HPDE6-E6E7 (cell line): ENCODE results near the gene FILIP1L.
"Not testable (repeated sequence)": the region's sequence is repeated elsewhere in the genome, so short reads cannot be mapped to it uniquely, and the experiment has no call there.

Experiments
- DNase-seq: peaks from one replicate; pipeline ENCODE4 v3.0.0; 2011; ENCODE audit warnings: missing footprints; ENCODE audit errors: extremely low spot score

FILIP1L gene

DNA sequence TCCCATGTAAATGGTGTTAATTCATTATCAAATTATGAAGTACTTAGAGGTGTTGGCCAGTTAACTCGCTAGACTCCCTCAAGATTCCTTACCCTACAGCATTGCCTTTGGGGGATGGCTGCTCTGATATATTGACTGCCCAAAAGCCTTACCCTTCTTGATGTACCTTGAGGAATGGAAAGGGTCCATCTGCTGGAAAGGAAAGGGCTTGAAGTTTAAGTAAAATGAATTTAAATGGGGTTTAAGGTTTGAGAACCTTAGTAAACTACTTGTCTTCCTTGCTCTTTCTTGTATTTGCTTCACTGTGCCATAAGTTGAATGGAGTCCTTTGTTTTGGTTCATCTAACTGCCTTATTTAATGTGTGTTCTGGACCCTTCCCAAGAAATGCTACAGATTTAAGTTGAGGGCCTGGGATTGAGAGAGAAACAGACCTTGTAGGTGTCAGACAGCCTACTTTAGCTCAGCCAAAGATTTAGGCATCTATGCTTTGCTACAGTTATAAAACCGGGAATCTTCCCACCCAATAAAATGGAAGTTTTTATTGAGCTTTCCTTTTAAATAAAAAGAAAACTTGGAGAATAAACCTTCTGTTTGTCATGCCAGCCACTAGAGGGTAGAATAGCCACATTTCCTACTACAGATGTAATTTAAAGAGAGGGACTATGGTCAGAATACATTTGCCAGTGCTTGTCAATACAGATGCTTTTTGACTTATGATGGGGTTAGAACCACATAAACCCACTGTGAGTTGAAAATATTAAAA is 271.3 kb downstream of the FILIP1L start:
- no peak for DNase-seq

- DNase-seq: not testable (repeated sequence)
Measured at GRCh38 chr3:99841949-99842348, 272.4 kb downstream of the FILIP1L start.

DNA sequence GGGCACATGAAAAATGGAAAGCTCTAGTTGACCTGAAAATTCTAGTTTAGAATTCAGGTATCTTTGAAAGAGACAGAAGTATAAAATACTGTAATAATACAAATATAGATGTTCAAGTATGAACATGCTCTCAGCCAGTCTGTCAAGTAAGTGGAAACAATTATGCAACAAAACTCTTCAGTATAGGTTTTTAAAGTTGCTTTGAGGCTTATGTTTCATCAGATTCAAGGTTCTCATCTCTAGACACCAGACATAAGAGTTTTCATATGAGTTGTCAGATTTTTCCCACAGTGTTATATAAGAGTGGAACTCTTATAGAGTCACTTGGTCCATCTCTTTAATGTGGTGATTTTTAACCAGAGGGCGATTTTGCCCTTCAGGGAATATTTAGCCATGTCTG is 274.7 kb downstream of the FILIP1L start:
- no peak for DNase-seq

DNA sequence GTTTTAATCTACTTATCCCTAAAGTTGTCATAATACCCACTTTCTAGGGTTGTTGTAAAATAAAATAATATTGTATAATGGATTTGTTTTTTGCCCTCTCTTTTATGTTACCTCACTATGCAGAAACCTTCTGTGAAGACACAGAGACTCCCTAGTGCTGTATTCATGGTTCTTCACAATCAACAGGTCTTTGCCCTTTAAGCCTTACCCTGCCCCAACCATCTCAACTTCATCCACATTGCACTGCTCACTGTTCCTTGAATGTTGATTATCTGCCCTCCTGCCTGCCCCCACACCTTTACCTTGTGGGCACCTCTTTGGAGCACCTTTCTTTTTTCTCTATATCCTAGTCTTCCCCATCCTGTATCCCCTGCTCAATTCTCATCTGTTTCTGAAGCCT is 275.5 kb downstream of the FILIP1L start:
- DNase-seq: no peak

DNA sequence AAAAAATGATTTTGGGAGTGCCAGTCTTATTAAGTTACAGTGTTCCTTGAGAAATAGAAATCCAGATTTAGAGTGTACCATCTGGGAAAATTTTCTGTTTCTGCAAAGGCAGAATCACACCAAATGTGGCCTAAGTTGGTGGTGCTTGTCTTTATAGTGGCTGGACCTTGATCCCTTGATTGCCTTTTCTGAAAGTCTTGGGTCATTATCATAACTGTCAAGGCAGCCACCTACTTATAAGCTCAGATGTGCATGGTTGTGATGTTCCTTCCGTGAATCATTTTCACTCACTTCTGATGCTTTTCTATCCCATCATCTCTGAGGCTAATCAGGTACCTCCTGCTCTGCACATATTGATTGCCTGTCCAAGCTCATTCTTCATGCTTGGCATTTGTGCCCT is 276.6 kb downstream of the FILIP1L start:
- DNase-seq: no peak

GRCh38 chr3:99836681-99837080 is 277.6 kb downstream of the FILIP1L start:
- DNase-seq: no peak

- no peak for DNase-seq
Measured at GRCh38 chr3:99834211-99834957, 279.9 kb downstream of the FILIP1L start.

DNA sequence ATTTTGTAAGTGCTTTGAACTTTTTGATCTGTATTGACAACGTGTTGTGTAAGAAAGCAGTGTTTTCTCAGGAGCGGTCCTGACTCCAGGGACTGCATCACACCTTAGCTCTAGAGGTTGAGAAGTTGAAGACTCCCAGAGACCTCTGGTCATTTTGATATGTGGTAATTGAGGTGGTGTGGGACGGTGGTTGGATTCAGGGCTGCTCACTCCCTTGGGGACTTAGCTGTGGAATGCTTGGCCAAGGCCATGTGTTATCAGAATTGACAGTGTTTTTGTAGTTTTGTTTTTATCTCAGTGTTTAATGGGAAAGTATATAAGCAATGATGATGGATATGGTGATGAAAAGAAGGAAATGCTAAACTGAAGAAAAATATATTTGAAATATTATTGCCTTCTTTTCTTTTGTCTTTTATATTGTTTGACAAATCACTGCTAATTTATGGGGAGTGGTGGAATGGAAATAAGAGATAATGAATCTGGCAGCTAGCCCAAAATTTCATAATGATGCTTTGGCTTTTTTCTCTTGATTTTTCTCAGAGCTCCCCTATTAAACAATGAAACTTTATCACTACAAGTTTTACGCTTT is 280.6 kb downstream of the FILIP1L start:
- DNase-seq: no peak

DNA sequence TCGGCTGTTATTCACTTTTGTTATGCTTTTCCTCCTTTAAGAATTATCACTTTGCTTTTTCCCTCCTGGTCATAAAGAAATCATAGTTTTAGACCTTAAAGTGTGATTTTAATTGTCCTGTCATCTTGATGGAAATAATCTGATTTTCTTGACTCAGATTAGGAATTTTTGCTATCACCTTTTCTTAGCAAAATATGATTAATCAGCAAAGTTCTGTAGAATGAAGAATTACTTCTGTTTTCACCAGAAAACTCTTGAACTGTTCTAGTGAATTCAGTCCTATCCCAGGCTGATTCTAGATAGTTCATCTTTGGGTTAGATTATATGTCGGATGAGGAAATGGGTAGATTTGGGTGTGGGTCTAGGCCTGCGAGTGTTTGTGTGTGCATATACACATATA is 284.5 kb downstream of the FILIP1L start:
- no peak for DNase-seq

GRCh38 chr3:99825004-99825640 is 289.2 kb downstream of the FILIP1L start:
- no peak for DNase-seq

DNA sequence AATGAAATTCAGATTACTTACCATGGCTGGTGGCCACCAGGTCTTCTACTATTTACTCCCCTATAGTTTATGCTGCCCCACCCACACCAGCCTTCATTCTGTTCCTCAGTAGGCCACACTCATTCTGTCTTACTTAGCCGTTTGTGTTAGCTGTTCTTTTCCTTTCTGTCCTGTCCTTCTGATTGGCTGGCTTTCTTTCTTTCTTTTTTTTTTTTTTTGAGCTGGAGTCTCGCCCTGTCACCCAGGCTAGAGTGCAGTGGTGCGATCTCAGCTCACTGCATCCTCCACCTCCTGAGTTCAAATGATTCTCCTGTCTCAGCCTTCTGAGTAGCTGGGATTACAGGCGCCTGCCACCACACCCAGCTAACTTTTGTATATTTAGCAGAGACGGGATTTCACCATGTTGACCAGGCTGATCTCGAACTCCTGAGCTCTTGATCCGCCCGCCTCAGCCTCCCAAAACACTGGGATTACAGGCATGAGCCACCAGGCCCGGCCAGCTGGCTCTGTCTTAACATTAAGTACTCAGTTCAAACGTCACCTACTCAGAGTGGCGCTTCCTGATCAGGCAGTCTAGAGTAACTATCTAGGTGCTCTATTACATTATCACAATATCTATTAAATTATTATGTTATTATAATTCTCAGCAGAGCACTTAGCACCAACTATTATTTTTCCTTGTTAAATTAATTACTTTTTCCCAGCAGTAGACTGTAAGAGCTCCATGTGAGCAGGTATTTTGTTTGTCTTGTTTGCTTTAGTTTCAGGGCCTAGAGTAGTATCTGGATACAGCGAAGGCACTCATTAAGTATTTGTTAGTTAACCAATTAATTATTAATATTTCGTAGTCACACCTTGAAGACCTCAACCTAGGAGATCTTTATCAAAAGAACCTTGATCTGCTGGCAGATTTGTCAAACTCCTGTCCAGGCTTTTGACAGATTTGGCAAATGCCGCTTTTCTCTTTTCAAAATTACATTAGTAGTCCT is 290.3 kb downstream of the FILIP1L start:
- no peak for DNase-seq

GRCh38 chr3:99818818-99819217 is 295.5 kb downstream of the FILIP1L start:
- DNase-seq: no peak

GRCh38 chr3:99817437-99818240 is 296.7 kb downstream of the FILIP1L start, which contains the start of gene CMSS1:
Gene CMSS1, plus strand, starts transcription at chr3:99817862.
- DNase-seq: peak; percentile 91

DNA sequence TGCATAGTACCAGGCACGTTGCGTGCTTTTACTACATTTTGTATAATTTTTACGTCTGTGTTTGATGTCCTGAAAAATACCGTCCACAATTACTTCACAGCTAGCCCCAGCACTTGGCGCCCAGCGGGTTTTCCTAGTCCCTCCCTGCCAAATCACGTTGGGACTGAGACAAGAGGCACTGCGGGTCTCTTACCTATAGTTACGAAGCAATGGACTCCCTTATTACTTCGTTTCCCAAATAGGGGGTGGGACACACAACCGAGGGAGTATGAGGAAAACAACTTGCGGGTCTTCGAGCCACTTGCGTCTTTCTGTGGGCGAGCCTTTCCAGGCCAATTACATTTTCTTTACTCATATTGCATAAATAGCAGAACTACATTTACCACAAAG is 297.3 kb downstream of the FILIP1L start:
- DNase-seq: no peak

GRCh38 chr3:99810403-99810802 is 303.9 kb downstream of the FILIP1L start:
- no peak for DNase-seq

GRCh38 chr3:99809565-99809964 is 304.7 kb downstream of the FILIP1L start:
- no peak for DNase-seq

- peak; percentile 45 for DNase-seq
Measured at GRCh38 chr3:99808163-99808794, 306.0 kb downstream of the FILIP1L start.

DNA sequence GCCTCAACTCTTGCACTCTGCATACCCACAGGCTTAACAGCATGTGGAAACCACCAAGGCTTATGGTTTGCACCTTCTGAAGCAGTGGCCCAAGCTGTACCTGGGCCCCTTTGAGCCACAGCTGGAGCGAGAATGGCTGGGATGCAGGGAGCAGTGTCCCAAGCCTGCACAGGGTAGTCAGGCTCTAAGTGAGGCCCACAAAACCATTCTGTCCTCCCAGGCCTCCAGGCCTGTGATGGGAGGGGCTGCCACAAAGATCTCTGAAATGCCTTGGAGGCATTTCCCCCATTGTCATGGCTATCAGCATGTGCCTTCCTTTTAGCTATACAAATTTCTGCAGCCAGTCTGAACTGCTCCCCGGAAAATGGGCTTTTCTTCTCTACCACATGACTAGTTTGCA is 309.1 kb downstream of the FILIP1L start:
- no peak for DNase-seq

GRCh38 chr3:99803297-99803696 is 311.0 kb downstream of the FILIP1L start:
- no peak for DNase-seq

DNA sequence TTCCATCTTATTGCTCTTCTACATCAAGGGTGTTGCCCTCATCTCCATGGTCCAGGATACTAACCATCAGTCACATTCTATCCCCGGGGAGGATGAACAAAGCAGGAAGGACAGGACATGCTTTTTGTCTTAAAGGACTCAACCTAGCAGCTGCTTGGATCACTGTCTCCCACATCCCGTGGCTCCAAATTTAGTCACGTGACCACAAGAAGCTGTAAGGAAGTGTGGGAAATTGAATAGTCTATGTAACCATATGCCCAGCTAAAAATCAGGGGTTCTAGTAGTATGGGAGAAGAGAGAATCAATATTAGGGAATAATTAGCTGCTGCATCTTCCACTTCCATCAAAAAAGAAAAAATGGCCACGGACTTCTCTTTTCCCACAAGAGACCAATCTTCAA is 314.9 kb downstream of the FILIP1L start:
- no peak for DNase-seq
